Thoracic aorta (tissue), 2 donors: ENCODE data around the gene TMEM255A. TPM values are rescaled to one million over a fixed set of nuclear protein-coding genes. Genes with fewer than 3 reads are reported as not detected.

Source experiments
- ATAC-seq: fragments of 150-250 bp; one replicate; pipeline ENCODE4 v1.8.0; 2017; ENCODE audit warnings: low read depth; ENCODE audit not compliant: insufficient number of reproducible peaks, low FRiP score
- DNase-seq: peaks from one replicate; pipeline ENCODE4 v3.0.0-alpha.2; 2020; ENCODE audit warnings: low spot score
- H3K27ac ChIP-seq, 2 donors: fragments of 200-600 bp; sonication (generic); 1 replicate in 1 of 2; 2 replicates in 1 of 2; pipeline ENCODE4 v1.5.1; 2016; ENCODE audit warnings: mild to moderate bottlenecking in 2 of 2, moderate library complexity in 2 of 2
- H3K27me3 ChIP-seq: fragments of 200-600 bp; sonication (generic); replicated peaks from 2 replicates; pipeline ENCODE4 v1.6.0; 2016; ENCODE audit warnings: mild to moderate bottlenecking; ENCODE audit not compliant: insufficient read depth
- H3K36me3 ChIP-seq: fragments of 200-600 bp; sonication (generic); one replicate; pipeline ENCODE4 v1.5.1; 2016
- H3K4me1 ChIP-seq, 2 donors: fragments of 200-600 bp; sonication (generic); 1 replicate in 1 of 2; 2 replicates in 1 of 2; pipeline versions ENCODE4 v1.5.1 to v1.6.0; 2016; ENCODE audit warnings: low read depth in 2 of 2, mild to moderate bottlenecking in 1 of 2; ENCODE audit not compliant: control insufficient read depth in 1 of 2
- H3K4me3 ChIP-seq: fragments of 200-600 bp; sonication (generic); 2 replicates; pipeline ENCODE4 v1.5.1; 2016; ENCODE audit warnings: mild to moderate bottlenecking
- H3K9me3 ChIP-seq: fragments of 200-600 bp; sonication (generic); 2 replicates; pipeline ENCODE4 v1.5.1; 2016
- total RNA-seq, 2 donors: library from RNA; depleted of rRNA; stranded (reverse); fragments of >200 nt; gene quantifications; one replicate each; pipeline versions ENCODE4 v1.1.0 to v1.2.3, GENCODE V29; 2016
- TF ChIP-seq, protein P1 (sequence below): fragments of 200-600 bp; sonication (generic); IDR thresholded peaks from one replicate; pipeline ENCODE4 v1.5.1; 2019; ENCODE audit warnings: antibody characterized with exemption

Gene TMEM255A
- total RNA-seq, 2 donors from 2014 or later: 1.1 TPM

DNA sequence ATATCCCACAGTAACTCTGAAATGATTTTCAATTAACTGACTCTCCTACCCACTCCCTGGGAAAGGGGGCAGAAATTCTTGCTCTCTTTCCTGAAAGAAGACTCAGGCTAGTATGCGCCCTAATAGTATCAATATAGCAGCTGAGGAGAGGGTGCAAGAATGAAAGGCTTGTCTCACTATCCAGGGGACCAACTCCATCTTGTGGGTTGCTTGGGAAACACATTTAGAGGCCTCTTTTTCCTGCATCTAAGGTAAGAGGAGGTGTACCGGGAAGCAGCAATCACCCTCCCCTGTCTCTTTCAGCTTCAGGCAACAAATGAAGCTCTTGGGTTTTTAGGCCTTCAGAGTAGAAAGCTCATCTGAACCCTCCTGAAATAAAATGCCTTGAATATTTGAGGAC lies 11.3 kb downstream of the TMEM255A start:
- ATAC-seq (no peak), DNase-seq (no peak)
- H3K4me3 ChIP-seq: no peak overlapping the region
- H3K27ac ChIP-seq: no peak overlapping the region
- no peaks in the 10 kb centered on the region for H3K9me3 ChIP-seq
- H3K4me1 ChIP-seq: no peaks in the 10 kb centered on the region
- TF ChIP-seq, protein P1, sequence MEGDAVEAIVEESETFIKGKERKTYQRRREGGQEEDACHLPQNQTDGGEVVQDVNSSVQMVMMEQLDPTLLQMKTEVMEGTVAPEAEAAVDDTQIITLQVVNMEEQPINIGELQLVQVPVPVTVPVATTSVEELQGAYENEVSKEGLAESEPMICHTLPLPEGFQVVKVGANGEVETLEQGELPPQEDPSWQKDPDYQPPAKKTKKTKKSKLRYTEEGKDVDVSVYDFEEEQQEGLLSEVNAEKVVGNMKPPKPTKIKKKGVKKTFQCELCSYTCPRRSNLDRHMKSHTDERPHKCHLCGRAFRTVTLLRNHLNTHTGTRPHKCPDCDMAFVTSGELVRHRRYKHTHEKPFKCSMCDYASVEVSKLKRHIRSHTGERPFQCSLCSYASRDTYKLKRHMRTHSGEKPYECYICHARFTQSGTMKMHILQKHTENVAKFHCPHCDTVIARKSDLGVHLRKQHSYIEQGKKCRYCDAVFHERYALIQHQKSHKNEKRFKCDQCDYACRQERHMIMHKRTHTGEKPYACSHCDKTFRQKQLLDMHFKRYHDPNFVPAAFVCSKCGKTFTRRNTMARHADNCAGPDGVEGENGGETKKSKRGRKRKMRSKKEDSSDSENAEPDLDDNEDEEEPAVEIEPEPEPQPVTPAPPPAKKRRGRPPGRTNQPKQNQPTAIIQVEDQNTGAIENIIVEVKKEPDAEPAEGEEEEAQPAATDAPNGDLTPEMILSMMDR: no peak
- H3K36me3 ChIP-seq: no peaks in the 10 kb centered on the region
- H3K27me3 ChIP-seq: no peaks in the 10 kb centered on the region

DNA sequence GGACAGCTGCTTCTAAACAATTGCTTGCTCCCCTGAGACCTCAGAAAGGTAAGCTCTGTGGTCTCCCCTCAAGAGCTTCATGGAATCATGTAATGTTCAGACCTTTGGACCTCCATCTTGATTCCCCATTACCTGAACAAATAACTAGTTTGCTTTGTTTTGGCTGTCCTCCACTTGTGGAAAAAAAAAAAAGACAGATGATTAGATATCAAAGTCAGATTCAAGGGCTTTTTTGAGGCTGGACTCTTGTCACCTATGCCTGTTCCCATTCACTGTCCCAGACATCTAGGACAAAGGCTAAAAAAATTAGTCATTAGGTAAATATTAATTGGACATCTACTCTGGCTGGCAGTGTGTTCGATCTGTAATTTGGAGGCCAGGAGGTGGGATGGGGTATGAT lies 13.3 kb downstream of the TMEM255A start:
- H3K4me1 ChIP-seq: no peaks in the 10 kb centered on the region
- no peak for DNase-seq

DNA sequence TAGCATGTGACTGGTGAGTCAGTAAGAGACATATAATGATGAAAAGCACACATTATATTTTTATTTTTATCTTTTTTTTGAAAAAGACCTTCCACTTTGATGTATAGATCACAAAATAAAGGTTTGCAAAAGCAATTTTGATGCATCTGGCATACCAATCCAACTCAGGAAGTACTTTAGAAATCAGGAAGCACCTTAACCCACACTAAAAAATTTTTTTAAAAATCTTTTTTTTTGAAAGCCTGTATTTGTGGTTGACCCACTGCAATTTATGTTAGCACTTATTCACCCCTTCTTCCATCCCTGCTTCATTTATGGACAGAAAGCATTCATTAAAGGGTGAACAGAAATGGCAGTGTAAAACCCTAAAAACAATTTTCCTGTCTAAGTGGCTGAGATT lies 16.6 kb downstream of the TMEM255A start:
- TF ChIP-seq, protein P1: no peak
- H3K9me3 ChIP-seq: no peaks in the 10 kb centered on the region
- no peak for ATAC-seq

More for the DNA sequence above, 13.3 kb downstream of the TMEM255A start:
- no peak overlapping the region for H3K27ac ChIP-seq
- no peaks in the 10 kb centered on the region for H3K27me3 ChIP-seq
- no peaks in the 10 kb centered on the region for H3K36me3 ChIP-seq
- no peak for ATAC-seq
- H3K4me3 ChIP-seq: no peak overlapping the region
- H3K9me3 ChIP-seq: no peaks in the 10 kb centered on the region
- TF ChIP-seq, protein P1: no peak

DNA sequence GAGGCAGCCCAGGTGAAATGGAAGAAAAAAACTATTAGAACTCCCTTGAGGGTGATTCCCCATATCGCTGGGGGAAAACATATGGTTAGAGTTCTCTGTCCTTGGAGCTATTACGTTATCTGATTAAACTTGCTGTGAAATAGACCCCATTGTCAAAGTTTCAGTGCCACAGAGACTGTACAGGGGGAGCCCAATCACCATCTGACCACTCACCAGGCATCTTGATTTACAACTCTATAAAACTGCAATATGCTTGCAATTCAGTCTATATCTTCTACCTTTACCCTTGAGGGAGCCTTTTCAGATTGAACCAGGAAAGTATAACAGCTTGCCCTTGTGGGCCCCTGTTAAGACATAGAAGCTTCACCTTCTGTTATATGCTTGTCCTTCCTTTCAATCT lies 18.2 kb downstream of the TMEM255A start:
- Histone ChIP-seq H3K36me3 (no peaks in the 10 kb centered on the region), H3K27ac (no peak overlapping the region), H3K4me3 (no peak overlapping the region), H3K4me1 (no peaks in the 10 kb centered on the region), H3K27me3 (no peaks in the 10 kb centered on the region), H3K9me3 (no peaks in the 10 kb centered on the region)
- TF ChIP-seq, protein P1: no peak
- ATAC-seq (no peak), DNase-seq (no peak)

More for the DNA sequence above, 16.6 kb downstream of the TMEM255A start:
- Histone ChIP-seq H3K27me3 (no peaks in the 10 kb centered on the region), H3K4me3 (no peak overlapping the region), H3K27ac (no peak overlapping the region), H3K36me3 (no peaks in the 10 kb centered on the region), H3K4me1 (no peaks in the 10 kb centered on the region)
- DNase-seq: no peak

DNA sequence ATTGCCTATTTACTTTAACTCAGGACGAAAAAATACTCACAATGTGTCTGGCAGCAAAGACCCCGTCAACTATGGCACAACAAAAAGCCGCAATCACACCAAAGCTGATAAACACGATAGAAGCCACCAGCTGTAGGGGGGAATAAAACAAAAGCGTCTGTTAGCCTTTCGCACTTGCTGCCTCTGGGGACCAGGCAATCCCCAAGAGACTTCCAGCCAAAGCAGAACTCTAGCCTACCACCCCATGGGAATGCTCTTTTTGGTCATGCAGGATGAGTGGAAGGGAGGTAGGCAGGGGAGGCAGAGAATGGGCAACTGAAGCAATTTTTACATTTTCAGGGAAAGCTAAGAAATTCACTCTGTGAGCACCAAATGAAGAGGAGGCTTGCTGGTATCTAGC lies 20.1 kb downstream of the TMEM255A start:
- TF ChIP-seq, protein P1: no peak
- no peaks in the 10 kb centered on the region for H3K4me1 ChIP-seq
- no peaks in the 10 kb centered on the region for H3K36me3 ChIP-seq
- ATAC-seq (no peak), DNase-seq (no peak)
- no peaks in the 10 kb centered on the region for H3K9me3 ChIP-seq
- H3K4me3 ChIP-seq: no peak overlapping the region
- H3K27me3 ChIP-seq: no peaks in the 10 kb centered on the region
- no peak overlapping the region for H3K27ac ChIP-seq
